Measurements from ENCODE around the gene NOSIP. TPM values are rescaled to one million over a fixed set of nuclear protein-coding genes. Genes with fewer than 3 reads are reported as not detected.

NOSIP gene
- total RNA-seq, 2 experiments from 2014 or later: 75.6 to 79.4 TPM

GRCh38 chr19:49609499-49610092 is 29.2 kb upstream of the NOSIP start:
- Mint-ChIP-seq H3K9me3 (no peaks in the 10 kb centered on the region), H3K4me1 (ENCODE audit: low read depth) (peaks cover 19% of the 10 kb centered on the region), H3K4me3 (no peak overlapping the region), H3K36me3 (ENCODE audit: low read depth) (peaks cover 10% of the 10 kb centered on the region), H3K27me3 (no peaks in the 10 kb centered on the region), H3K27ac (no peak overlapping the region)
- DNase-seq (no peak), ATAC-seq (no peak)
- ChIA-PET POLR2A (interaction anchor here (0.5 to 1.6 kb wide), 2 partner anchors 9 to 29 kb away, joined by 3 to 4 read pairs; partner anchors contain the start of gene NOSIP), CTCF (no interaction called here)
- intact Hi-C loops (cut with micrococcal nuclease): no loop called here
- TF ChIP-seq, protein P1, sequence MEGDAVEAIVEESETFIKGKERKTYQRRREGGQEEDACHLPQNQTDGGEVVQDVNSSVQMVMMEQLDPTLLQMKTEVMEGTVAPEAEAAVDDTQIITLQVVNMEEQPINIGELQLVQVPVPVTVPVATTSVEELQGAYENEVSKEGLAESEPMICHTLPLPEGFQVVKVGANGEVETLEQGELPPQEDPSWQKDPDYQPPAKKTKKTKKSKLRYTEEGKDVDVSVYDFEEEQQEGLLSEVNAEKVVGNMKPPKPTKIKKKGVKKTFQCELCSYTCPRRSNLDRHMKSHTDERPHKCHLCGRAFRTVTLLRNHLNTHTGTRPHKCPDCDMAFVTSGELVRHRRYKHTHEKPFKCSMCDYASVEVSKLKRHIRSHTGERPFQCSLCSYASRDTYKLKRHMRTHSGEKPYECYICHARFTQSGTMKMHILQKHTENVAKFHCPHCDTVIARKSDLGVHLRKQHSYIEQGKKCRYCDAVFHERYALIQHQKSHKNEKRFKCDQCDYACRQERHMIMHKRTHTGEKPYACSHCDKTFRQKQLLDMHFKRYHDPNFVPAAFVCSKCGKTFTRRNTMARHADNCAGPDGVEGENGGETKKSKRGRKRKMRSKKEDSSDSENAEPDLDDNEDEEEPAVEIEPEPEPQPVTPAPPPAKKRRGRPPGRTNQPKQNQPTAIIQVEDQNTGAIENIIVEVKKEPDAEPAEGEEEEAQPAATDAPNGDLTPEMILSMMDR (IDR thresholded peaks at IDR 0.05): no peak

DNA sequence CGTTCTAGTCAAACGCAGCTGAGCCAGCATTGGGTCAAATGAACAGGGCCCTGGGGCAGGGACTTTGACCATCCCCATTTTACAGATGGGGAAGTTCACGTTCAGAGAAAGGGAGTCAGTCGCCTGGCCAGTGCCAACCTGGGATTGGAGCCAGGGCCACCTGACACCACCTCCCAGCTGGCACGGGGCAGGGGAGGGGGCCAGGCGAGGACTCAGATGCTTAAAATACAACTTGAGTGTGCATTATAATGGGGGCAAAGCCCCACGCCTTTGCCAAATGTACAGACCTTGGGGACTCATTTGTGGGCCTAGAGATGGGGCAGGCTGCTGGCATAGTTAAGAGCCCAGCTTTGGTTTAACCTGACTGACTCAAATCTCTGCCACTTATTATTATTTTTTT is 25.2 kb upstream of the NOSIP start:
- Mint-ChIP-seq H3K4me3 (no peak overlapping the region), H3K27ac (peak overlapping the region; percentile 30), H3K27me3 (no peaks in the 10 kb centered on the region), H3K4me1 (ENCODE audit: low read depth) (peaks cover 8% of the 10 kb centered on the region), H3K36me3 (ENCODE audit: low read depth) (peaks cover 14% of the 10 kb centered on the region), H3K9me3 (no peaks in the 10 kb centered on the region)
- TF ChIP-seq, protein P1 (IDR thresholded peaks at IDR 0.05): no peak
- intact Hi-C loops (cut with micrococcal nuclease): no loop called here
- ChIA-PET POLR2A (no interaction called here), CTCF (no interaction called here)
- no peak for ATAC-seq
- no peak for DNase-seq

DNA sequence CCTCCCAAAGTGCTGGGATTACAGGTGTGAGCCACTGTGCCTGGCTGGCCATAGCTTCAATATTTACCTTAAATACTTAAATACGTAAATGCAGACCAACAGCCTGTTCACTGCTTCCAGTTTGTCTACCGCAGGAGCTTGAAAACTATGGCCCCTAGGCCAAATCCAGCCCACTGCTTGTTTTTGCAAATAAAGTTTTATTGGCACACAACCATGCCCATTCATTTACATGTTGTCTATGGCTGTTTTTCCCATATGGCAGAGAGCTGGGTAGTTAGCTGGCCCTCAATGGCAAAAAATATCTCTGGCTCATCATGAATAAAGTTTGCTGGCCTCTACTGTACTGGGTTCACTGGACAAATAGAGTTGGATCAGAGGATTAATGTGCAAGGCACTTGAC is 22.4 kb upstream of the NOSIP start:
- ChIA-PET POLR2A (interaction anchor here (0.8 to 1.2 kb wide), 4 partner anchors 13 to 53 kb away, joined by 3 read pairs; partner anchors contain the start of gene NOSIP), CTCF (no interaction called here)
- H3K4me1 Mint-ChIP-seq (ENCODE audit: low read depth): peaks cover 15% of the 10 kb centered on the region
- no peak for DNase-seq
- H3K9me3 Mint-ChIP-seq: no peaks in the 10 kb centered on the region
- intact Hi-C loops (cut with micrococcal nuclease): no loop called here
- no peak for ATAC-seq
- no peak overlapping the region for H3K4me3 Mint-ChIP-seq
- H3K36me3 Mint-ChIP-seq (ENCODE audit: low read depth): peaks cover 23% of the 10 kb centered on the region
- TF ChIP-seq, protein P1 (IDR thresholded peaks at IDR 0.05): no peak
- H3K27me3 Mint-ChIP-seq: no peaks in the 10 kb centered on the region
- H3K27ac Mint-ChIP-seq: no peak overlapping the region

- POLR2A ChIA-PET: no interaction called here
- ATAC-seq: no peak
- Mint-ChIP-seq H3K36me3 (ENCODE audit: low read depth) (peaks cover 25% of the 10 kb centered on the region), H3K9me3 (no peaks in the 10 kb centered on the region), H3K4me1 (ENCODE audit: low read depth) (peaks cover 15% of the 10 kb centered on the region), H3K4me3 (no peak overlapping the region), H3K27ac (no peak overlapping the region), H3K27me3 (no peaks in the 10 kb centered on the region)
- TF ChIP-seq, protein P1 (IDR thresholded peaks at IDR 0.05): no peak
- intact Hi-C loops (cut with micrococcal nuclease): no loop called here
- CTCF ChIA-PET: no interaction called here
- no peak for DNase-seq
Measured at GRCh38 chr19:49601482-49602038, 21.2 kb upstream of the NOSIP start.

All from activated CD8-positive, alpha-beta T cell treated with anti-CD3 and anti-CD28 coated beads for 36 hours (primary cell).